Stimulated activated CD8-positive, alpha-beta memory T cell treated with anti-CD3 and anti-CD28 coated beads, Interleukin-15, amount 100 ng/mL, for 1 hour (primary cell): ENCODE results near the gene PCID2.

ENCODE experiments used
- DNase-seq: peaks from one replicate; pipeline ENCODE4 v3.0.0-alpha.2; 2020; ENCODE audit warnings: low read depth

PCID2 gene

GRCh38 chr13:113148940-113149503 lies 59.4 kb downstream of the PCID2 start:
- DNase-seq, result no peak

GRCh38 chr13:113148407-113148806 lies 60.1 kb downstream of the PCID2 start:
- DNase-seq, result no peak

- no peak for DNase-seq
These were observed 61.3 kb downstream of the PCID2 start for GRCh38 chr13:113147206-113147605.

GRCh38 chr13:113146750-113147149 lies 61.7 kb downstream of the PCID2 start:
- DNase-seq, result no peak

- DNase-seq, result no peak
These were observed 62.4 kb downstream of the PCID2 start for GRCh38 chr13:113145911-113146598.

DNA sequence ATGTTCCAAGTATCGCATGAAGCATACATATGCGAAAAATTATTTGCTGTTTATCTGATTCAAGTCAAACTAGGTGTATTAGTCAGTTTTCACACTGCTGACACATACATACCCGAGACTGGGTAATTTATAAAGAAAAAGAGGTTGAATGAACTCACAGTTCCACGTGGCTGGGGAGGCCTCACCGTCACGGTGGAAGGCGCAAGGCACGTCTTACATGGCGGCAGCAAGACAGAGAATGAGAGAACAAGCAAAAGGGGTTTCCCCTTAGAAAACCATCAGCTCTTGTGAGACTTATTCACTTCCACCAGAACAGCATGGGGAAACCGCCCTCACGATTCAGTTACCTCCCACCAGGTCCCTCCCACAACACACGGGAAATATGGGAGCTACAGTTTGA lies 63.0 kb downstream of the PCID2 start:
- no peak for DNase-seq

DNA sequence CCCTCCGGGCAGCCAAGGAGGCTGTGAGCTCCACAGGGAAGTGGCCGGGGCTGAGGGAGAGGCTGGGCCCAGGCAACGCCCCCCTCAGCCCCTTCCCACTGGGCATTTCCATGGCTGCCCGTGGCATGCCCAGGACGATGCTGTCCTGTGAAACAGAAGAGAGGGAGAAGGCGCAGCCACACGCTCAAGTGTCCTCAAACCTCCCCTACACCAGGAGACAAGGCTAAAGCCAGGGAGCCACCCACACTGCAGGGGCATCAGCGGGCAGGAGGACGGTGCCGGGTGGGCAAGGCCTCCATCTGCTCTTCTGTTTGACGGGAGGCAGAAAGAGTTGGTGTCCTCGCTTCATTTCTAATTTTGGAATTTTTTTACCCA lies 64.2 kb downstream of the PCID2 start:
- DNase-seq, result no peak

DNA sequence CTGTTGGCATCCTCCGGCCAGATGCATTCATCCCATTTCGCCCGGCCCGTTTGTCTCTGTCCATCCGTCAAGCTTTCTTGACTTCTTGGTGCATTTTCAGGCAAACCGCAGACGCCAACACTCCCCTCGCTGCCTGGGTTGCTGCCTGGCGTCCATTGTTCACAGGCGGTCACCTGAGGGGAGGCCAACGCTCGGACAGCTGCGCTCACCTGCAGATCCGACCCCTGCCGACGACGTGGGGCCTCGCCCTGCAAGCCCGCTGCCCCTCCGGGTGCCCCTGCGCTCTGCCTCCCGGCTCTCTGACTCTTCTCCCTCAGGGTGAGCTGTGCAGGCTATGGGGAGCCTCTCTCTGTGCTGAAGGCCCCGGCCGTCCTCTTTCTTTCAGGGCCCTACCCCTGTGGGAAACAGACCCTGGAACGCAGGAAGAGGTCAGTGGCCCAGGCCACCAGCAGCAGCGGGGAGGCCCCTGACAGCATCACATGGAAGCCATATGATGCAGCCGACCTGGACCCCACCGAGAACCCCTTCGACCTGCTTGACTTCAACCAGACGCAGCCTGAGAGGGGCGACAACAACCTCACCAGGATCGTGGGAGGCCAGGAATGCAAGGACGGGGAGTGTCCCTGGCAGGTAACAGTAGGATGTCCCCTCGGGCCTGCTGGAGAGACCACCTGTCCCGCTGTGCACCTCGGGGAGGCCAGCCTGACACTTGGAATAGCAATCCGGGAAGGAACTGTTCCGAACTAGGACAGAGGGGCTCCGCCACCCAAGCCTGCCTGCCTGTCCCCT lies 64.8 kb downstream of the PCID2 start:
- no peak for DNase-seq

DNA sequence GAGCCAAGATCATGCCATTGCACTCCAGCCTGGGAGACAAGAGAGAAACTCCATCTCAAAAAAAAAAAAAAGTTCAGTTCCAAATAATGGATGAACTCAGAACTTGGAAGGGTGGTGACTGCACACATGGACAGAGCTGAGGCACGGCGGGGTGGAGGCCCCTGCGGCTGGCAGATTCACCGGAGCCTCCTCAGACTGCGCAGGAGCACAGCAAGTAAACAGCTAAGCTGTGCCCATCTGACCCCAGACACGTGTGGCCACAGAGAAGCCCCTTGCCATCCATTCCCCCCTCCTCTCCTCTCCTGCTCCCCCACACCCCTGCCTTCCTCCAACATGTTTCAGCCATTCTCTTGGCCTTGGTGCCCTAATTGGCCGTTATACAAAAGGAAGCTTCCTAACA lies 65.6 kb downstream of the PCID2 start:
- DNase-seq, result no peak

- no peak for DNase-seq
These were observed 66.9 kb downstream of the PCID2 start for GRCh38 chr13:113141601-113141970.

DNA sequence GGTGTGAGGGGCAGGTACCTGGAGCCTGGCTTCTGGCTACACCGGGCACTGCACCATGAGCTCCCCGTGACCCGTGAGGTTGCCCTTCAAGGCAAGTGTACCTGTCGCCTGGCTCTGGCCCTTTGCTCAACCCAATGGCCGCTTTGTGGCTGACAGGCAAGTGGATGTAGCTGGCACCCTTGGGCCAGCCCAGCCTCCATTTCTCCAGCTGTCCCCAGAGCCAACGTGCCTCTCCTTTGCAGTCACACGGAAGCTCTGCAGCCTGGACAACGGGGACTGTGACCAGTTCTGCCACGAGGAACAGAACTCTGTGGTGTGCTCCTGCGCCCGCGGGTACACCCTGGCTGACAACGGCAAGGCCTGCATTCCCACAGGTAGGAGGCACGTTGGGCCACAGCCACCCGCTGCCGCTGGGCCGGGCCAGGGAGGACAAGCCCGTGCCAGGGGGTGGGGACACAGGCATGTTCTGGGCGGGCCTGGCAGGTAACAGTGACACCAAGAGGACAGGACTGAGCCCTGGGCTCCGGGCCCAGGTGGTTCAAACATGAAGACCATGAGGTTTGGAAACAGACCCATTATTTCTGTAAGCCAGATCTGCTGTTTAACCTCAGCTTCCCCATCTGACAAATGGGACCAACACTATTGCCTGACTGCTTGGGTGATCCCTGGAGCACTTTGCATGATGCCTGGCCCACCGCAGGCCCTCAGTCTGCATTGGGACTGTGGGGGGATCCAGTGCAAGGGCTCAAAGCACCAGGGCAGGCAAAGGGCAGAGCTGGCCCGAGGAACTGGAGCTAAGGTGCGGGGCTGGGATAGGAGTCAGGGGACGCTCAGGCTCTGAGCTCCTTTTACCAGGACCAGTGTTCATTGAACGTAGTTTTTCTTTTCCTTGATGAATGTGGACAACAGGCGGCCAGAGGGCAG lies 67.5 kb downstream of the PCID2 start:
- DNase-seq, result no peak

DNA sequence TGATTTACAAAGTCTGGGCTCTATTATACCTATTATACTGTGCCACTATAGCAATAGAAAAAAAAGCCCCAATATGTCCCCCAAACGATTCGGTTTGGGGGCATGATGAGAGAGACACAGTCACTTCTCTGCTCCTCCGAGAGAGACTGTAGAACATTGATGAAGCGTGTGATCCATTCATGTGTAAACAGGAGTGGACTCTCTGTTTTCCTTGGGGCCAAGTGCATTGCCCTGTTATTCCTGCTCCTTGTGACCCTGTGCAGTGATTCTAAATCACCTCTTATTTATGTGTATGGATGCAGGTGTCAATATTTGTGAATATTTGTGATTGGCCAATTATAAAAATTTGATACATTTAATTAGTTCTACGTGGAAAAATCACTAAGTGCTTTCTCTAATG lies 68.9 kb downstream of the PCID2 start:
- no peak for DNase-seq

- no peak for DNase-seq
These were observed 69.5 kb downstream of the PCID2 start for GRCh38 chr13:113138792-113139551.

GRCh38 chr13:113137691-113138298 lies 70.7 kb downstream of the PCID2 start:
- DNase-seq, result no peak

GRCh38 chr13:113135281-113135760 lies 73.1 kb downstream of the PCID2 start:
- no peak for DNase-seq

GRCh38 chr13:113129921-113130750 lies 78.3 kb downstream of the PCID2 start:
- no peak for DNase-seq

DNA sequence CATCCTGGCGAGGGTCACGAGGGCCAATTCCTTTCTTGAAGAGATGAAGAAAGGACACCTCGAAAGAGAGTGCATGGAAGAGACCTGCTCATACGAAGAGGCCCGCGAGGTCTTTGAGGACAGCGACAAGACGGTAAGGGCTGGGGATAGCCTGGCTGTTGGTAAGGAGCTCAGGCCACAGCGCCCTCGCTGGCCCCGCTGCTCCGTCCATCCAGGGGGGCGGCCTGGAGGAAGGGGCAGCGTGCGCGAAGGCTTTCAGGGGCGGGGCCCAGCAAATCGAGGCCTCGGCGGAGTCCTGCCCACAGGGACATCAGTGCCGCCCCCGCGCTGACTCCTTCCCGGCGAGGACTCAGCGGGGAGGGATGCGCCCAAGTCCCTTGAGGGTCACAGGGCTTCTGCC lies 79.0 kb downstream of the PCID2 start:
- no peak for DNase-seq
